NB4 (cell line): ENCODE results near the gene CALCOCO2.

Source experiments
- CTCF ChIP-seq: IDR thresholded peaks from one replicate; pipeline ENCODE4 v1.5.1; 2012; ENCODE audit warnings: low read depth, low read length
- MAX ChIP-seq: IDR thresholded peaks from 2 replicates; pipeline ENCODE4 v1.6.1; 2011; ENCODE audit warnings: low read depth, low read length
- POLR2A ChIP-seq: IDR thresholded peaks from 2 replicates; pipeline ENCODE4 v1.6.1; 2011; ENCODE audit warnings: mild to moderate bottlenecking; ENCODE audit not compliant: insufficient read length; ENCODE audit errors: extremely low read depth

- TF ChIP-seq CTCF (no peak), MAX (no peak), POLR2A (no peak)
Observed at GRCh38 chr17:48894886-48895285, 64.1 kb downstream of the CALCOCO2 start.
